SK-N-MC (cell line): ENCODE data around the gene BLOC1S6.

Source experiments
- EZH2 ChIP-seq: fragments of 200-600 bp; sonication (generic); IDR thresholded peaks from one replicate; pipeline ENCODE4 v1.6.1; 2017; ENCODE audit warnings: antibody characterized with exemption
- FOXP2 ChIP-seq: optimal IDR thresholded peaks from 2 replicates; pipeline ENCODE3; 2011; ENCODE audit warnings: mild to moderate bottlenecking, moderate library complexity; ENCODE audit not compliant: insufficient read depth; ENCODE audit errors: extremely low read length, control extremely low read depth
- POLR2AphosphoS5 ChIP-seq: IDR thresholded peaks from 2 replicates; pipeline ENCODE4 v1.6.1; 2012; ENCODE audit warnings: mild to moderate bottlenecking, low read depth, low read length, borderline replicate concordance

DNA sequence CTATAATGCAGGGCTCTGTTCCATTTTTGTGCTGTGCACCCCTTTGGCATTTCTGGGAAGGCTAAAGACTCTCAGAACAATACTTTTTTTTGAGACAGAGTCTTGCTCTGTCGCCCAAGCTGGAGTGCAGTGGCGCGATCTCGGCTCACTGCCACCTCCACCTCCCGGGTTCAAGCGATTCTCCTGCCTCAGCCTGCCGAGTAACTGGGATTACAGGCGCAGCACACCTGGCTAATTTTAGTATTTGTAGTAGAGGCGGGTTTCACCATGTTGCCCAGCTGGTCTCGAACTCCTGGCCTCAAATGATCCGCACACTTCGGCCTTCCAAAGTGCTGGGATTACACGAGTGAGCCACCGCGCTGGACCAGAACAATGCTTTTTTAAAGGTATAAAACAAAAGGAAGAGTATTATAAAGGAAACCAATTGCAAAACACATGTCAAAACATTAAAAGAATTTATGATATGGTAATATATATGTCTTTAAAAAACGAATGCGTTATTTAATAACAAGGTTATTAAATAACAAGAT is 48.6 kb downstream of the BLOC1S6 start:
- TF ChIP-seq POLR2AphosphoS5 (no peak), EZH2 (no peak), FOXP2 (no peak)
